Measurements from ENCODE around the gene CACNA1I. TPM values are rescaled to one million over a fixed set of nuclear protein-coding genes. Genes with fewer than 3 reads are reported as not detected.

Gene CACNA1I
- total RNA-seq, 2 experiments from 2014 or later: 0.07 to 0.09 TPM

DNA sequence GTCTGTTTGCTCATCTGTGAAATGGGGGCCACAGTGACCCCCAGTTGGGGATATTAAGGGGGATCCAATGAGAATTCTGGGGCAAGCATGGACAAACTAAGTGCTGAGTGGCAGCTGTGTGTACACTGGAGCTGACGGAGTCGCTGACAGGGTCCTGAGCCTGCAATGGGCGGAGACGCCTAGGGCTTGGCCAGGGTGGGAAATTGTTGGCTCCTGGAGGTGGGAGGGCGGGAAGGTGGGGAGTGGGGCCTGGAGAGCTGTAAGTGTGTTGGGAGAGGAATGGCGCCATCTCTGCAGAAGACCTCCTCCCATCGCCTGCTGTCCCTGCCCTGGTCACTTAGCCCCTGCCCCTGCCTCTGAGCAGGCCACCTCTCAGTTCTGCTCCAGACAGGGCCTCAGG, 7.3 kb downstream of the CACNA1I start:
- H3K36me3 Mint-ChIP-seq (ENCODE audit: low read depth): no peaks in the 10 kb centered on the region

DNA sequence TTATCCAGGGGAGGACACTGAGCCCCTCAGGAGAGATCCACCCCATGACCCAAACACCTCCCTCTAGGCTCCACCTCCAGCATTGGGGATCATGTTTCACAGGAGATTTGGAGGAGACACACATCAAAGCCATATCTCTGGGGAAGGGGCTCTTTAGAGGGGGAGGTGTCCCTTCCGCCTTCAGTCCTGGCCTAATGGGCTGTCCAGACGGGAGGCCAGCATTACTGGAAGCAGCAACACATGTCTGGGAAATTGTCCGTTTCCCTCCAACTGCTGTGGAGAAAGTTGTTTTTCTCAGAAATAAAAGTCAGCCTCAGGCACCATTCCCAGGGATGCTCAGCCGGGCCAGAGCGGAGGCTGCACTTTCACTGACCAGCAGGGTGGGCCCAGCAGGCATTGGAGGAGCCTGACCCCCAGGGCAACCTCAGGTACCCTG, 9.5 kb downstream of the CACNA1I start:
- TF ChIP-seq, protein P1, sequence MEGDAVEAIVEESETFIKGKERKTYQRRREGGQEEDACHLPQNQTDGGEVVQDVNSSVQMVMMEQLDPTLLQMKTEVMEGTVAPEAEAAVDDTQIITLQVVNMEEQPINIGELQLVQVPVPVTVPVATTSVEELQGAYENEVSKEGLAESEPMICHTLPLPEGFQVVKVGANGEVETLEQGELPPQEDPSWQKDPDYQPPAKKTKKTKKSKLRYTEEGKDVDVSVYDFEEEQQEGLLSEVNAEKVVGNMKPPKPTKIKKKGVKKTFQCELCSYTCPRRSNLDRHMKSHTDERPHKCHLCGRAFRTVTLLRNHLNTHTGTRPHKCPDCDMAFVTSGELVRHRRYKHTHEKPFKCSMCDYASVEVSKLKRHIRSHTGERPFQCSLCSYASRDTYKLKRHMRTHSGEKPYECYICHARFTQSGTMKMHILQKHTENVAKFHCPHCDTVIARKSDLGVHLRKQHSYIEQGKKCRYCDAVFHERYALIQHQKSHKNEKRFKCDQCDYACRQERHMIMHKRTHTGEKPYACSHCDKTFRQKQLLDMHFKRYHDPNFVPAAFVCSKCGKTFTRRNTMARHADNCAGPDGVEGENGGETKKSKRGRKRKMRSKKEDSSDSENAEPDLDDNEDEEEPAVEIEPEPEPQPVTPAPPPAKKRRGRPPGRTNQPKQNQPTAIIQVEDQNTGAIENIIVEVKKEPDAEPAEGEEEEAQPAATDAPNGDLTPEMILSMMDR (IDR thresholded peaks at IDR 0.05): no peak

More for the DNA sequence above, 7.3 kb downstream of the CACNA1I start:
- TF ChIP-seq, protein P1 (IDR thresholded peaks at IDR 0.05): no peak
- Mint-ChIP-seq H3K4me3 (no peak overlapping the region), H3K27me3 (peaks cover 3% of the 10 kb centered on the region), H3K27ac (no peak overlapping the region), H3K9me3 (no peaks in the 10 kb centered on the region), H3K4me1 (ENCODE audit: low read depth) (no peaks in the 10 kb centered on the region)
- no peak for DNase-seq
- ChIA-PET CTCF (interaction anchor here (1.7 kb wide), 1 partner anchor 21 kb away, joined by 4 read pairs; no protein-coding TSS in a partner anchor), POLR2A (no interaction called here)
- no peak for ATAC-seq
- intact Hi-C loops (cut with micrococcal nuclease): no loop called here

DNA sequence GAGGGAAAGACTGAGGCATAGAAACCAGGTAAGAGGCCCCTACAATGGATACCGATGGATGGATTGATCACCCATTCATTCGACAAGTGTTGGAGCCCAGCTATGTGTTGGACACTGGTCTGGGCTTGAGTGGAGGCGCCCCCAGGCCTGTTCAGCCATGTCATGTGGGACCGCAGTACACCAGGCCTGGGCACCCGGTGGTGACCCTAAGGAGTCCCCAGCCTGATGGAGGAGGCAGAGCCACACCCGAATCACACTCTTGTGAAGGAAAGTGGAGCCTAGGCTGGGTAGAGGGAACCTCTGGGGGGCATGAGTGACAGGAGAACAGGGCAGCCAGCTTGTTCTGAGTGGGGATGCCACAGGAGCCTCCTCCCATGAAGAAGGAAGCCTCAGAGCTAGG, 10.2 kb downstream of the CACNA1I start:
- no peak overlapping the region for H3K4me3 Mint-ChIP-seq
- DNase-seq (no peak), ATAC-seq (no peak)
- H3K27me3 Mint-ChIP-seq: peaks cover 3% of the 10 kb centered on the region
- no peaks in the 10 kb centered on the region for H3K4me1 Mint-ChIP-seq (ENCODE audit: low read depth)
- POLR2A ChIA-PET: no interaction called here
- TF ChIP-seq, protein P1 (IDR thresholded peaks at IDR 0.05): no peak
- H3K9me3 Mint-ChIP-seq: no peaks in the 10 kb centered on the region
- CTCF ChIA-PET: no interaction called here
- intact Hi-C loops (cut with micrococcal nuclease): no loop called here
- no peaks in the 10 kb centered on the region for H3K36me3 Mint-ChIP-seq (ENCODE audit: low read depth)
- H3K27ac Mint-ChIP-seq: no peak overlapping the region

More for the DNA sequence above, 9.5 kb downstream of the CACNA1I start:
- ChIA-PET CTCF (no interaction called here), POLR2A (no interaction called here)
- Mint-ChIP-seq H3K4me1 (ENCODE audit: low read depth) (no peaks in the 10 kb centered on the region), H3K4me3 (no peak overlapping the region), H3K9me3 (no peaks in the 10 kb centered on the region), H3K36me3 (ENCODE audit: low read depth) (no peaks in the 10 kb centered on the region), H3K27me3 (peaks cover 3% of the 10 kb centered on the region), H3K27ac (no peak overlapping the region)
- DNase-seq: no peak
- no peak for ATAC-seq
- intact Hi-C loops (cut with micrococcal nuclease): no loop called here

DNA sequence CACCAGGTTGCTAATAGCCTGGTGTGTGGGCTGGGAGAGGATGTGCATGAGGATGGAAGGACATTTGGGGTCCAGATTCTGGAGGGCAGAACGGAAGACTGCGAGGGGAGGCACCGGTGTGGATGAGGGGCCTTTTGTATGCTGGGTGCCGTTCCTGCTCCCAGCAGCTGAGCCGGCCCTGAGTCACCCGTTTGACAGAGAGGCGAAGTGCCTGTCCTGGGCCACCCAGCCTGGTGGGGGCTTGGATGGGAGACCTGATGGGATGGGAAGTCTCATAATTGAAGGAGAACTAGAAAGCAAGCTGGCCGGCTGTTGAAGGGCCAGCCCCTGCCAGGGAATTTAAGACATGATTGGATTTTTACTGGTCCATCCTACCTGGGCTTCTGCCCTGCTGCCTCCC, 10.8 kb downstream of the CACNA1I start:
- ATAC-seq (no peak), DNase-seq (no peak)
- intact Hi-C loops (cut with micrococcal nuclease): no loop called here
- POLR2A ChIA-PET: no interaction called here
- TF ChIP-seq, protein P1 (IDR thresholded peaks at IDR 0.05): no peak
- Mint-ChIP-seq H3K4me3 (no peak overlapping the region), H3K27me3 (peaks cover 3% of the 10 kb centered on the region), H3K27ac (no peak overlapping the region), H3K36me3 (ENCODE audit: low read depth) (no peaks in the 10 kb centered on the region), H3K9me3 (no peaks in the 10 kb centered on the region), H3K4me1 (ENCODE audit: low read depth) (no peaks in the 10 kb centered on the region)
- CTCF ChIA-PET: no interaction called here

DNA sequence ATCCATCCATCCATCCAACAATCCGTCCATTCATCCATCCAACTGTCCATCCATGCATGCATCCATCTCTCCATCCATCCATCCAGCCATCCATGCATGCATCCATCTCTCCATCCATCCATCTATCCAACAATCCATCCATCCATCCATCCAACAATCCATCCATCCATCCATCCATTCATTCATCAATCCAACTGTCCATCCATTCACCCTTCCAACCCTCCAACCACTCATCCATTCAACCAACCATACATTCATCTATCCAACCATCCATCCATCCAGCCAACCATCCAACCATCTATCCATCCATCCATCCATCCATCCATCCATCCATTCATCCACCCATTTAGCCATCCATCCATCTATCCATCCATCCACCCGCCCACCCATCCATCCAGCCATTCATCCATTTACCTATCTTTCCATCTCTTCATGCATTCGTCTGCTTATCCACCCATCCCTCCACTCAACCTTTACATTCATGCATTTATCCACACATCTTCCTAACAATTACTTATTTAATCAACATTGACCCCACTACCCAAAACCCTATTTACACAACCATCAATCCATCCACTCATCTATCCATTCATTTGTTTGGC, 12.6 kb downstream of the CACNA1I start:
- ChIA-PET CTCF (no interaction called here), POLR2A (no interaction called here)
- ATAC-seq (no peak), DNase-seq (no peak)
- no peak overlapping the region for H3K4me3 Mint-ChIP-seq
- no peaks in the 10 kb centered on the region for H3K9me3 Mint-ChIP-seq
- H3K4me1 Mint-ChIP-seq (ENCODE audit: low read depth): no peaks in the 10 kb centered on the region
- no peak overlapping the region for H3K27ac Mint-ChIP-seq
- H3K27me3 Mint-ChIP-seq: peaks cover 1% of the 10 kb centered on the region
- H3K36me3 Mint-ChIP-seq (ENCODE audit: low read depth): no peaks in the 10 kb centered on the region
- TF ChIP-seq, protein P1 (IDR thresholded peaks at IDR 0.05): no peak
- intact Hi-C loops (cut with micrococcal nuclease): no loop called here

All from activated CD8-positive, alpha-beta T cell treated with anti-CD3 and anti-CD28 coated beads for 36 hours (primary cell).